Embryonic facial prominence (tissue), 1 donor: ENCODE results near the gene PCSK7.
A peak's percentile ranks its signal among the peaks of the same experiment; 100 is the strongest.
"Not testable (repeated sequence)": the region's sequence is repeated elsewhere in the genome, so short reads cannot be mapped to it uniquely, and the experiment has no call there.

Source experiments
- DNase-seq: peaks from one replicate; pipeline ENCODE4 v3.0.0-alpha.2; 2016; ENCODE audit errors: extremely low spot score

Gene PCSK7

DNA sequence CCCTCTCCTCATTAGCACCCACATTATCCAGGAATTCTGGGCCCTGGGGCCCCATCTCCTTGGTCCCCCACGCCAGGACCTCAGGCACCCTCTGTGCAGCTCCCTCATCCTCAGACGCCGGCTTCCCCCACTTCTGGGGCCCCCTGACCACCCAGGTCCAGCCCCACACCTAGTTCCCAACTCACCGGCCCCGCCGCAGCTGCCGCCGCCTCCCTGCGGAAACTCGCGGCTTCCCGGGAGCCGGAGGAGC is at the start of gene PCSK7:
TSS of gene PCSK7 (minus strand) at position 232 of the 250 bp plus-strand sequence. CDS start 2,229 bp downstream, outside the sequence.
- no peak for DNase-seq

GRCh38 chr11:117281159-117281558 is 49.3 kb upstream of the PCSK7 start:
- DNase-seq: no peak

GRCh38 chr11:117279711-117280376 is 48.0 kb upstream of the PCSK7 start:
- DNase-seq: no peak

GRCh38 chr11:117278347-117278746 is 46.5 kb upstream of the PCSK7 start:
- no peak for DNase-seq

- DNase-seq: no peak
Measured at GRCh38 chr11:117273550-117274289, 41.8 kb upstream of the PCSK7 start.

- DNase-seq: not testable (repeated sequence)
Measured at GRCh38 chr11:117272175-117272574, 40.3 kb upstream of the PCSK7 start.

DNA sequence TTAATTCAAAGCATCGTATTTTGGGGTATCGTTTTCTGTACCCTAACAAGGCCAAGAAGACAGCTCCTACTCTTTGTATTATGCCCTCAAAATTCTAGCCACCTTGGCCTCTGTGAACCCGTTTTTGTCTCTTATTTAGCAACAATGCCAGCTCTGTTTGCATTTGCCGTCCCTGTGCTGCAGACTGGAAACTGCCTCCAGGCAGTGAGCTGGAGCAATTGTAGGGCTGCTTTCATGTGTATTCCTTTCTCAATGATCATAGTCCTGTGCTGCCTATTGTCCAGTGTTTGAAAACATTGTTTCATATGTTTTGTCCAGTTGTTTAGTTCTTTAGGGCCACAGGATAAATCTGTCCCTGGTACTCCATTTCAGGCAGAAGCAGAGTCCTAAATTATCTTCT is 39.3 kb upstream of the PCSK7 start:
- DNase-seq: no peak

GRCh38 chr11:117269856-117270255 is 38.0 kb upstream of the PCSK7 start:
- DNase-seq: no peak

DNA sequence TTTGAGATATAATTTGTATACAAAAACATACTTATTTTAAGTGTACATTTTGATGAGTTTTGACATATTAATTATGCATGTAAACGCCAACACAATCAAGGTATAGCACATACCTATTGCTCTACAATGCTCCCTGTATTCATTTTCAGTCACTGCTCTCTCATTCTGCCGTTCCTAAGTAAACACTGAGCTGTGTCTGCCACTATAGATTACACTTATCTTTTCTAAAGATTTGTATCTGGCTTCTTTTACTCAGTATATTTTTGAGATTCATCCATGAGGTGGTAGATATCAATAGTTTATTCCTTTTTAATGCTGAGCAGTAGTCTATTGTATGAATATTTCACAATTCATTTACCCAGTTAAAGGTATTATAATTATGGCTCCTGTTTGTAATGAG is 33.9 kb upstream of the PCSK7 start:
- no peak for DNase-seq

DNA sequence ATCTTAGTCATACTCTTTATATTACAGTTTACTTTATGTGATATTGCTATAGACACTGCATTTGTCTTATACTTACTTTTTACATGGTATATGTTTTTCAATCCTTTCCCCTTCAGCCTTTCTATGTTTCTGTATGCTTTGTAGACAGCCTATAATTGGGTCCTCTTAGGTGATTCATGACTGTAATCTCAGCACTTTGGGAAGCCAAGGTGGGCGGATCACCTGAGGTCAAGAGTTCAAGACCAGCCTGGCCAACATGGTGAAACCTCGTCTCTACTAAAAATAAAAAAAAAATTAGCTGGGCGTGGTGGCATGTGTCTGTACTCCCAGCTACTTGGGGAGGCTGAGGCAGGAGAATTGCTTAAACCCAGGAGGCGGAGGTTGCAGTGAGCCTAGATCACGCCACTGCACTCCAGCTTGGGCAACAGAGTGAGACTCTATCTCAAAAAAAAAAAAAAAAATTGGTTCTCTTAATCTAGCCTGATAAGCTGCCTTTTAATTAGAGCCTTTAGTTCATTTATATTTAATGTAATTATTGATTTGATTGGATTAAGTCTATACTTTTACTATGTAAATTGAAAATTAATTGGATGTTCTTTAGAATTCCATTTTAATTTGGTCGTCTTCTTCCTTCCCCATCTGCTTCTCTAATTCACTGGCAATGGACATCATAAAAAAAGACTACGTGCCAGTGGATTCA is 32.9 kb upstream of the PCSK7 start:
- not testable (repeated sequence) for DNase-seq

DNA sequence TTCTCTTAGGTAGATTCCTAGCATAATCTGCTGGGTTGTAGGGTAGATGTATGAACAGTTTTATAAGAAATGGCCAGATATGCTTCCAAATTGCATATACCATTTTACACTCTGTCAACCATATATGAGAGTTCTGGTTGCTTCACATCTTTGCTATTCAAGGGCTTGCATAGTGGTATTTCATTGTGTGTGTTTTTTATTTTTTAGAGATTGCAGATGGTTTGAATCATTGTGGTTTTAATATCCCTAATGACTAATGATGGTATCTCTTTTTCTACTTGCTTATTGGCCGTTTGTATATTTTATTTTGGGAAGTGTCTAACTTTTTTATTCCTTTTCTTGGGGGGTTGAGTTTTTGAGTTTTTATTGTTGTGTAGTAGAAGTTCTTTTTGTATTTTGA is 27.5 kb upstream of the PCSK7 start:
- no peak for DNase-seq

- DNase-seq: no peak
Measured at GRCh38 chr11:117258576-117258975, 26.7 kb upstream of the PCSK7 start.

DNA sequence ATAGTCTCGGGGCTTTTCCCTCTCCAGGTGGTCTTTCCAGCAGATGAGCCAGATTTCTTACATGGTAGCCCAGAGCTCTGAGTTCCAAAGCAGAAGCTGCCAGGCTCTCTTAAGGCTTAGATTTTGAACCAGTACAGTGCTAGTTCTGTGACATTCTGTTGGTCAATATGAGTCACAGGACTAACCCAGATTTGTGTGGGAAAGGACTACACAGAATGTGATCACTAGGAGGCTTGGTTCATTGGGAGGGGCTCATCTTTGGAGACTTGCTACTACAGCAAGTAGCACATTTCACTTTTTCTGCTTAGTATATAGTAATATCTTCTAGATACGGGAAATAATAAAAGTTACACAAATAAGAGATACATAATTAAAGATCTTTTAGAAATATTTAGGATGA is 24.7 kb upstream of the PCSK7 start:
- DNase-seq: no peak

GRCh38 chr11:117255966-117256365 is 24.1 kb upstream of the PCSK7 start:
- DNase-seq: no peak

DNA sequence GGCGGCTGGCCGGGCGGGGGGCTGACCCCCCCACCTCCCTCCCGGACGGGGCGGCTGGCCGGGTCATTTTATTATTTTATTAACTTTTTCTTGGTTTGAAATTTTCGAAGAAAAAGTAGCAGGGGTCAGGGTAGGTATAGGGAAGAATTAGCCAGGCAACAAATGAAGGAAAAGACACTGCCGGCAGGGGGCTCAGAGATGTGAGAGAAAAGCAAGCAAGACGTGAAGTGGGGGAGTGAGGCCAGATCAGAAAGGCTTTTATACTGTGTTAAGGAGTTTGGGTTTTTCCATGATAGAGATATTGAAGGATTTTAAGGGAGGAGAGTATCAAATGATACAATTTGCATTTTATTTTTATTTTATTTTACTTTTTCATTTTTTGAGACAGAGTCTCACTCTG is 19.6 kb upstream of the PCSK7 start:
- DNase-seq: no peak

- DNase-seq: no peak
Measured at GRCh38 chr11:117249571-117249970, 17.7 kb upstream of the PCSK7 start.

GRCh38 chr11:117248341-117248740 is 16.5 kb upstream of the PCSK7 start:
- no peak for DNase-seq

DNA sequence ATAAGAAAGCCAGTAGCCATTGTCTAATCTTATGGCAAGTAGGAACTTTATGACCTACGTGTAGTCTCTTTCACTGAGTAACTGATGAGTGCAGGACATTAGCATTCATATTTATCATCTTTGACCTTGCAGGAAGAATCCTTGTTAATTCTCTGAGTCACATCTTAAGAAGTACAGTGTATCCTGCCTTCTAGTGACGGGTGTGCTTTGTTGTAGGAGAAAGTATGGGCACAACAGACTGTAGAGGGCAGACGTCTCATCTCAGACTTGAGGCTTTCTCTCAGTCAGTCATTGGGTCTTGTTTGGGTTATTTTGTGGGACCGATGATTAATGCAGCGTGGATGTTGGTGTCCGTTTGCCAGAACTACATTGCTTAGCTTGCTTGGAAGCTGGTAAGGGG is 7.4 kb upstream of the PCSK7 start:
- no peak for DNase-seq

DNA sequence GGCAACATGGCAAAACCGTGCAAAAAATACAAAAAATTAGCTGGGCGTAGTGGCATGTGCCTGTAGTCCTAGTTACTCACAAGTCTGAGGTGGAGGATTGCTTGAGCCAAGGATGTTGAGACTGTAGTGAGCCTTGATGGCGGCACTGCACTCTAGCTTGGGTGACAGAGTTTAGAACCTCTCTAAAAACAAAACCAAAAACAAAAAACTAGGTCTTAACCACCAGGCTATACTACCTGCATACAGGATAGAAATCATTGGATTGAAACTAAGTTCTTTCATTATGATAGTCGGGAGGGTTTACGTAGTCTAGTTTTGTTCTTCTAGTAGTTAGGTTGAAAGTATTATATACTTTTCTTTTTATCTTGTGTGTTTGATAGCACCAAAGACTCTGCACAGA is 6.3 kb upstream of the PCSK7 start:
- no peak for DNase-seq

GRCh38 chr11:117232911-117233409 is 1.1 kb upstream of the PCSK7 start:
- DNase-seq: no peak

DNA sequence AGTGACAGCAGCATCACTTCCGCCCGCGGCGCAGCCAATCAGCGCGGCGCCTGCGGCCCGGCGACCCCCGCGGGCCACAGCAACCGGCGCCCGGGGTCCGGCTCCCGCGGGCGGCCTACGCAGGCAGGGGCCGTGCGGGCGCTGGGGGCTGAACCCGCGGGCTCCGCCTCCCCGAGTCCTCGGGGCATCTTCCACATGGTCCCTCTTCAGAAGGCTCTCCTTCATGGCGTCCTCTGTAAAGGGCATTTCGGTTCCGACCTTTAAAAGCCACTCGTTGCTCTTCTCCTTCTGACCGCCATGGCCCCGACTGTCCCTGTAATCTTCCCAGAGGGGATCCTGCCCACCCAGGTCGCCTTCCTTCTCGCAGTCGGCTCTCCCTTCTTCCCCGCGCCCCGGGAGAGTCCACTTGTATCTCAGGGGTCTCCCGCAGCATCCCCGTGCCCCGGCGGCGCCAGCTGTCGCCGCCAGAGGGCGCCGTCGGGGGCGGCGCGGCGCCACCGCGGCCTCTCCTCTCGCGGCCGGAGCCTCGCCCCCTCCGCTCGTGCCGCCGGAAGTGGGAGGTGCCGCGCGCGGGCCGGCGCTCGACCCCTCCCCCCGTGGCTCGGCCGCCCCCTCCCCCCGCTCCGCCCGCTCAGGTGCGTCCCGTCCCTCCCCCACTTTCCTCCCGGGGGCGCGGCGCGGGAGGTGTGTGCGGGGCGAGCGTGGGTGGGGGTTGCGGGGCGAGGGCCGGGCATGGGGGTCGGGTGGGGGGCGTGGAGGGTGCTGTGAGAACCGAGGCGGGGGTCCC is 412 bp upstream of the PCSK7 start, which contains the start of gene RNF214:
TSS of gene RNF214 (plus strand) at position 580 of the 787 bp plus-strand sequence. CDS start 1,602 bp downstream, outside the sequence.
- DNase-seq: peak; percentile 49
